Measurements from ENCODE around the gene USP53.
"Not testable (repeated sequence)": the region's sequence is repeated elsewhere in the genome, so short reads cannot be mapped to it uniquely, and the experiment has no call there.

The USP53 gene

DNA sequence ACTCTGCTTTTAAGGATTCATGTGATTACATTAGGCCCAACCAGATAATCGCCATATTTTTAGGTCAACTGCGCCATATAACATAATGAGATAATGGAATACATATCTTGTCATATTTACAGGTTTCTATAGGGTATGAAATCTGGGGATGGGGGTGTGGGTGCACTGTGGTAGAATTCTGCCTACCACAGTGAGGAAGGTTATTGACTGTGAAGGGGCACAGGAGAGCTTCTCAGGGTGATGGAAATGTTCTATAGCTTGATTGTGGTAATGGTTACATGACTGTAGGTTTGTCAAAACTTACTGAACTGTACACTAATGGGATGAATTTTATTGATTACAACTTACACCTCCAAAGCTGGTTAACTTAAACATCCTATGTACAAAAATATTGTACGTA, 15.9 kb downstream of the USP53 start:
- no peak for DNase-seq

GRCh38 chr4:119229908-119230687, 17.6 kb downstream of the USP53 start:
- no peak for DNase-seq

DNA sequence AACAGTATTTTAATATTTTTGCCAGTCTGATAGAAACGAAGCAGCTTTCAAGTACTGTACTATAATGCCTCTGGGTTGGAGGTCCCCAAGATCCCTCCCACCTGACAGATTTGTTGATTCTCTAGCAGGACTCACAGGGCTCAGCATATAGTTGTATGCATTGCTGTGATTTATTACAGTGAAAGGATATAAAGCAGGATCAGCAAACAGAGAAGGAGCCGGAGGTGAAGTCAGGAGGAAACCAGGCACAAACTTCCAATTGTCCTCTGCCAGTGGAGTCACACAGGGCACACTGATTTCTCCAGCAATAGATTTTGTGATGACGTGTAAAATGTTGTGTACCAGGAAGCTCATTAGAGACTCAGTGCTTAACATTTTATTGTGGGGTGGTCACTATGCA, 19.0 kb downstream of the USP53 start:
- DNase-seq: no peak

DNA sequence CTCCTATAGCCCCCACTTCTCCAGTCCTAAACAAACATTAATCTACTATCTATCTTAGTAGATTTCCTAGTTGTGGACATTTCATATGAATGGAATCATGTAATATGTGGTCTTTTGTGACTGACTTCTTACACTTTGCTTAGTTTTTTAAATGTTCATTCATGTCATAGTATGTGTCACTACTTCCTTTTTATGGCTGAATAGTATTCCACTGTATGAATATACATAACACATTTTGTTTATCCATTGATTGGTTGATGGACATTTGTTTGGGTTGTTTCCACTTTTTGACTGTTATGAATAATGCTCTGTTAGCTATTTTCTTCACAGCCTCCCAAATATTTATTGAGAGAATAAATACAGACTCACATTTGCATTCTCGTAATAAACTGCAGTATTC, 19.8 kb downstream of the USP53 start:
- no peak for DNase-seq

- DNase-seq: no peak
Observed at GRCh38 chr4:119233191-119233590, 20.7 kb downstream of the USP53 start.

DNA sequence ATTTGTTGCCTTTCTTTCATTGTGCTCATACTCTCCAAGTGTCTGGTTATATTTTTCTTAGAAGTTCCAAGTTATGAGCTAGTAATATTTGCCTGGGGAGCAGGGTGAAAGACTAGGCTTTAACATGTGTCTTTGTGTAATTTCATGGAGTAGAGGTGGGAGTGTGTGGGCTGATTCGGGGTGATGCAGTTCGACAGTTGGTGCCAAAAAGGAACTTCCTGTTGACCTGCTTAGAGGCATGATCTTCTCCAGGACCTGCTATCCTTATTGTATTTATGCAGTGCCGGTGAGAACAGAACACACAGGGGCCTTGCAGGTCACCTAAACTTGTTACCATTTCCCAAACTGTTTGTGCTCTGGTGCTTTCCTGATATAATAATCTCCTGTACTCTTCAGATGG, 21.2 kb downstream of the USP53 start:
- DNase-seq: no peak

DNA sequence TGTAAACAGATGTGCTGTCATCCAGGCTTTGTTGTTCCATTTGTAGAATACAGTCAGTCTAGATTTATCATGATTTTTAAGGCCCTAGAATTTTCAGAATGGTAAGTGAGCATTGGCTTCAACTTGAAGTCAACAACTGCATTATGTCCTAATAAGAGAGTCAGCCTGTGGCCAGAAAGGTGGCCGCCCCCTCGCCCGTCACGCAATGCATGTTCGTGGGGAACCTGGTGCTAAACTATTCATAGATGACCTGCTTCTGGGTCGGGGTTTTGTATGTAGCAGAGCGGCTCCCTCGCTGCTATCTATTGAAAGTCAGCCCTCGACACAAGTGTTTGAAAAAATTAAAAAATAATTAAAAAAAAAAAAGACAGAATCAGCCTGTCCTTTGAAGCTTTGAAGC, 24.7 kb downstream of the USP53 start:
- no peak for DNase-seq

DNA sequence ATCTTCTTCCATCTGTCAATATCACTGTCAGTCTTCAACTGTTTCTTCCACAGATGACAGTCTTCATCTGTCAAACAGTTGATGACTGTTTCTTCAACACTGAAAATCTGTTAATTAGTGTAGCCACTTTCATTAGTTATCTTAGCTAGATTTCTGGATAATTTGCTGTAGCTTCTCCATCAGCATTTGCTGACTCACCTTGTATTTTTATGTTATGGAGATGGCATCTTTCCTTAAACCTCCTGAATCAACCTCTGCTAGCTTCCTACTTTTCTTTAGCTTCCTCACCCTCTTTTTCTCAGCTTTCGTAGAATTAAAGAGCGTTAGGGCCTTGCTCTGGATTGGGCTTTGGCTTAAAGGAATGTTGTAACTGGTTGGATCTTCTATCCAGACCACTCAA, 25.1 kb downstream of the USP53 start:
- DNase-seq: no peak

DNA sequence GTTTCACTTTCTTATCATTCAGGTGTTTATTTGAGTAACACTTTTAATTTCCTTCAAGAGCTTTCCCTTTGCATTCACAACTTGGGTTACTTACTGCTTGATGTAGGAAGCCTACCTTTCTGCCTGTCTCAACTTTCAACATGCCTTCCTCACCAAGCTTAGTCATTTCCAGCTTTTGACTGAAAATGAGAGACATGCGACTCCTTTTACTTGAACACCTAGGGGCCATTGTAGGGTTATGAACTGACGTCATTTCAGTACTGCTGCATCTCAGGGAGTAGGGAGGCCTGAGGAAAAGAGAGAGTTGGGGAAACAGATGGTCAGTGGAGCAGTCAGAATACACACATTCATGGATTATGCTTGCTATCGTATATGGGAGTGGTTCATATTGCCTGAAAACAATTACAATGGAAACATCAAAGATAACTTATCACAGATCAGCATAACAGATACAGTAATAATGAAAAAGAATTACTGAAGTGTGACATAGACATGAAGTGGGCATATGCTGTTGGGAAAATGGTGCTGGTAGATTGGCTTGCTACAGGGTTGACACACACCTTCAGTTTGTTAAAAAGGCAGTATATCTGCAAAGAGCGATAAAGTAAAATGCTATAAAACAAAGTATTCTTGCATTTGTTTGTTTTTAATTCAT, 25.7 kb downstream of the USP53 start:
- no peak for DNase-seq

DNA sequence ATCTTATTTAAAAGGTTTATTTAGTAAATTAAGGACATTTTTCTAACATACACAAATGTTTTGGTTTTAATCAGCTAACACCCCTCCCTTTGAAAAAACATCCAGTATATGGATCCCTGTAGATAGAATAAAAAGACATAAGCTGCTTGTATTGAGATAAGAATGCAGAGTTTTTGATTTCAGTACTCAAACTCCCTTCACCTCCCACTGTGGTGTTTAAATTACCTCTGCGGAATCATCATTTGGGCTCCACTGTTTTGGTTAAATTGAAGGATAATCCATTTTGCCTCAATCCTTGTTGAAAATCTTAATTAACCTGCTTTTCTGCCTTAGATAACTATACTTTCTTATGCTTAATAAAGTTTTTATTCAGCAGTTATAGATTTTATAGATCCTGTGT, 27.6 kb downstream of the USP53 start:
- DNase-seq: no peak

GRCh38 chr4:119240568-119240967, 28.1 kb downstream of the USP53 start:
- DNase-seq: no peak

DNA sequence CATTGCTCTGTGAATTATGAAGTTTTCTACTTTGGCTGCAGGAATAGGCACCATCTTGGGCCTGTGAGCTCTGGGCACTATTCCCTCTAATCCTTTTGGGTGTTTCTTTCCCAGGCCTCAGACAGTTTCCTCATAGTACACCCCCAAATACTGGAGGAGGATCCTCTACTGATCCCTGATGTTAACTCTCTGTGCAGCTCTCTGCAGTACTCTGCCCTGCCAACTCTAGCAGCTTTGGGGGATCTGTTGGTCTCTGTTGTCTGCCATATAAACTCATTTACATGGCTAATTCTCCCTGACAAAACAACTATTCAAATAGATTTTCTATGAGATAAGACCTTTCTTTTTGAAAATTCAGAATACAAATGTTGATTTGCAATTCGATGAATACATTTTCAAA, 29.9 kb downstream of the USP53 start:
- no peak for DNase-seq

DNA sequence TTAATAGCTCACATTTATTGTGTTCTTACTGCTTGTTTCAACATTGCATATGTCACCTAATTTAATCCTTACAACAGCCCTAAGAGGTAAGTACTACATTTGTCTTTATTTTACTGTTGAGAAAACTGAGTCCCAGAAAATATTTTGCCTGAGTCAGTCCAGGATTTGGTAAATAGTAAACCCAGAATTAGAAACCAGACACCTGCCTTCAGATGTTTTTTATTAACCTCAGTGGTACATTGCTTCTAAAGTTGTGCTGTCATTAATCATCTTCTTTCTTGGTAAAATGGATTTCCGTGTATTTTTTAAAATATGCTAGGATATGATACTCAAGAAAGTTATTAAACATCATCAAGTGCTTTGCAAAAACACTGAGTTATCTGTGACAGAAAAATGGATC, 31.4 kb downstream of the USP53 start:
- DNase-seq: no peak

GRCh38 chr4:119244344-119244743, 31.8 kb downstream of the USP53 start:
- no peak for DNase-seq

DNA sequence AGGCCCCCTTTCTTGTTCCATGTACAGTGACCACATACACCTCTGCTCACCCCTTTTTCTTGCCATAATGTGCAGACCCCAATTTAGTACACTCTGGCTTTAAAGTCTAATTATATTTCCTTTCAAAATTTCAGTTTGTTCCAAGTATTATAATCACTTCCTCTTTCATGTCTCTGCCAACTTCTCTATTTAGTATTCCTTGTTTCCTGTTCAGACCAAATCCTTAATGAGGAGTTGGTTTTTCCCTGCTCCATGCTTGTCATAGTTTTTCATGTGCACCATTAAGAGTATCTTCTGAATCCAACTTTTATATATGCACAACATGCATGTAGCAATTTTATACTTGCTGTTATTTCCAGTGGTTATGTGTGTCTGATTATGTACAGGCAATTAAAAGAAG, 32.3 kb downstream of the USP53 start:
- no peak for DNase-seq

DNA sequence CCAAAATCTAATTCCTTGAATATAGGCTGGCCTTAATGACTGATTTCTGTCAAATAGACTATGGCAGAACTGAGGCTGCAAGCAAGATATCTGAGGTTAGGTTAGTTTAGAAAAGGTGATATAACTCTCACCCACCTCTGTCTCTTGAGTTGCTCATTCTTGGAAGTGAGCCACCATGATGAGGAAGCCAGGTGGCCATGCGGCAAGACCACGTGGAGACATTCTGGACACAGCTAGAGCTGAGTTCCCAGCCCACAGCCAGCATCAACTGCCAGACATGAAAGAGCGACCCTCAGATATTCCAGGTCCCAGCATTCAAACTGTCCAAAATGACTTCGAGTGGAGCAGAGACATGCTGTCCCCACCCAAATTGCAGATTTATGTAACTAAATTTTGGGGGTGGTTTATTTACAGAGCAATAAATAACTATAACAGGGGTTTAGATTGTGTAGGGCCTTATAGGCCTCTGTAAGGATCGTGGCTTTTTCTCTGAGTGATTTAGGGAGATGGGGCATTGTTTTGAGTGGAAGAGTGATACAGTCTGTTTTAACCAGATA, 33.7 kb downstream of the USP53 start:
- DNase-seq: no peak

- DNase-seq: not testable (repeated sequence)
Observed at GRCh38 chr4:119251037-119251436, 38.5 kb downstream of the USP53 start.

- not testable (repeated sequence) for DNase-seq
Observed at GRCh38 chr4:119255223-119255622, 42.7 kb downstream of the USP53 start.

GRCh38 chr4:119260528-119260927, 48.0 kb downstream of the USP53 start:
- no peak for DNase-seq

GRCh38 chr4:119261986-119262385, 49.5 kb downstream of the USP53 start:
- DNase-seq: no peak

DNA sequence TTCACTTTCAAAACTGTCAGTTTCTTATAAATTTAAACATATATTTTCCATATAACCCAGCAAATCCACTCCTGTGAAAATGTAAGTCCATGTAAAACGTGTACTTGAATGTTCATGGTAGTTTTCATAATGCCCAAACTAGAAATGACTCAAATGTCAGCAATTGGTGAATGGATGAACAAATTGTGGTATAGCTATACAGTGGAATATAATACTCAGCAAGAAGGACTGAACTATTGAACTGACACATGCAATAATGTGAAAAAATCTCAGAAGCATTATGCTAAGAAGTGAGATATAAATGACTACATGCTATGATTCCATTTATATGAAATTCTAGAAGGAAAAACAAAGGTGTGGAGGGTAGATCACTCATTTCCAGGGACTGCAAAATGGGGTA, 52.2 kb downstream of the USP53 start:
- DNase-seq: no peak

DNA sequence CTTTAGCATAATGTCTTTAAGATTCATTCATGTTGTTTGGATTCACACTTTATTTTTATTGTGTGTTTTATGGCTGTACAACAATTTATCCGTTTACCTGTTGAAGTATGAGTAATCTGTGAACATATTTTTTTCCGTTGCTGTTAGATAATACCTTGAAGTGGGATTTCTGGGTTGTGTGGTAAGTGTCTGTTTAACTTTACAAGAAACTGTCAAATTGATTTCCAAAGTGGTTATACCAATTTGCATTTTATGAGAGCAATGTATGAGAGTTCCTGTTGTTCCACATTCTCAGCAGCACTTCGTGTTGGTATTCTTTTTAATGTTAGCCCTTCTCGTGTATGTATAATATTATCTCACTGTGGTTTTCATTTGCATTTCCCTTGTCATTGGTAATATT, 53.6 kb downstream of the USP53 start:
- no peak for DNase-seq

DNA sequence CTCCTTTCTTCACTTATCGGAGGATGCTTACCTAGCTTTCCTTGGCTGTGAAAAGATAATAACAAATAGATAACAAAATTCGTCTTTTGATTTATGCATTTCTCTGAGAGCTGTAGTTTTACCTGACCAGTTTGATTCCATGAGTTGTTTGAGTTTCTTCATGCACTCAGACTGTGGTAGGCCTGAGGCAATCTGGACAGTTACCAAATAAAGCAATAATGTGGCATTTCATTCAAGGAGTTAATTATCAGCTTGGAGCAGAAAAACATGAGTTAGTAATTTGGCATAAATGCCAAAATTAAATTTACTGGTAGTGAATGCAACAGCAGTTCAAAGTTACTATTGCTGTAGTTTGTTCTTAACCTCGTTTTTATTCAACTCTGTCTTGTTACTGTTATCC, 56.0 kb downstream of the USP53 start:
- DNase-seq: no peak

Data from amygdala (tissue), 56 donors.